ENCODE results near the gene GPR161. TPM values are rescaled to one million over a fixed set of nuclear protein-coding genes. Genes with fewer than 3 reads are reported as not detected.

Gene GPR161
- total RNA-seq, 4 donors from 2014 or later = 2.7 to 9.0 (median 6.6) TPM

DNA sequence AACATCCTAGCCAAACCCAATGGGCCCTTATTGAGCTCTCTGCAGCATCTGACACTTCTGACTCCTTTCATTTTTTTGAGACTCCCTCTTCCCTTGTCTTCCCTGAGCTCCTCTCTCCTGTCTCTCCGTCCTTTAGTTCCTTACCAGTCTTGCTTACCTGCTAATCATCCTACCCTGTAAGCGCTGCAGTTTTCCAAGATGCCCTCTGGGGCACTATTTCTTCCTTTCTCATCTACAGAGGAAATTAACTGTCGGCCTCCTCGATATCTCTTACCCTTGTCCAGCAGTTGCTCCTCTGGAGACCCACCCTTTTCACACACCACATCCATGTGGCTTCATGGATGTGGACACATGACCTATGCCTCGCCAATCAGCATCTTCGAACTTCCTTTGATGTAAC is 6.8 kb downstream of the GPR161 start:
- Histone ChIP-seq H3K36me3 (peaks cover 0 to 22% (median 0%) of the 10 kb centered on the region in 3 donors), H3K9me3 (no peaks in the 10 kb centered on the region), H3K4me1 (peaks cover 0 to 12% (median under 1%) of the 10 kb centered on the region in 4 donors), H3K27me3 (no peaks in the 10 kb centered on the region), H3K4me3 (no peak overlapping the region), H3K27ac (no peak overlapping the region)
- DNase-seq (ENCODE audit: low spot score in 2 of 2) = no peak
- TF ChIP-seq EP300 (IDR thresholded peaks at IDR 0.05) (no peak), POLR2A (IDR thresholded peaks at IDR 0.05) (no peak)
- TF ChIP-seq, protein P1, sequence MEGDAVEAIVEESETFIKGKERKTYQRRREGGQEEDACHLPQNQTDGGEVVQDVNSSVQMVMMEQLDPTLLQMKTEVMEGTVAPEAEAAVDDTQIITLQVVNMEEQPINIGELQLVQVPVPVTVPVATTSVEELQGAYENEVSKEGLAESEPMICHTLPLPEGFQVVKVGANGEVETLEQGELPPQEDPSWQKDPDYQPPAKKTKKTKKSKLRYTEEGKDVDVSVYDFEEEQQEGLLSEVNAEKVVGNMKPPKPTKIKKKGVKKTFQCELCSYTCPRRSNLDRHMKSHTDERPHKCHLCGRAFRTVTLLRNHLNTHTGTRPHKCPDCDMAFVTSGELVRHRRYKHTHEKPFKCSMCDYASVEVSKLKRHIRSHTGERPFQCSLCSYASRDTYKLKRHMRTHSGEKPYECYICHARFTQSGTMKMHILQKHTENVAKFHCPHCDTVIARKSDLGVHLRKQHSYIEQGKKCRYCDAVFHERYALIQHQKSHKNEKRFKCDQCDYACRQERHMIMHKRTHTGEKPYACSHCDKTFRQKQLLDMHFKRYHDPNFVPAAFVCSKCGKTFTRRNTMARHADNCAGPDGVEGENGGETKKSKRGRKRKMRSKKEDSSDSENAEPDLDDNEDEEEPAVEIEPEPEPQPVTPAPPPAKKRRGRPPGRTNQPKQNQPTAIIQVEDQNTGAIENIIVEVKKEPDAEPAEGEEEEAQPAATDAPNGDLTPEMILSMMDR (IDR thresholded peaks at IDR 0.05) = no peak
- 93 to 94% methylated on average over 6 of the region's 6 CpGs for WGBS, 2 donors

DNA sequence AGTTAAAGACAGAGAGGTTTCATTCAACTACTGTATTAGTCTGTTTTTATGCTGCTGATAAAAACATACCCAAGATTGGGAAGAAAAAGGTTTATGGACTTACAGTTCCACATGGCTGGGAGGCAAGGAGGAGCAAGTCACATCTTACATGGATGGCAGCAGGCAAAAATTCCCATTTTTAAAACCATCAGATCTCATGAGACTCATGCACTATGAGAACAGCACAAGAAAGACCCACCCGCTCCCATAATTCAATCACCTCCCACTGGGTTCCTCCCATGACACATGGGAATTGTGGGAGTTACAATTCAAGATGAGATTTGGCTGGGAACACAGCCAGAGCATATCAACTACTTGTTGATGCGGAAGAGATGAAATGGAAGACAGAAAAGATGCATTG is 9.2 kb downstream of the GPR161 start:
- TF ChIP-seq POLR2A (IDR thresholded peaks at IDR 0.05) (no peak), EP300 (IDR thresholded peaks at IDR 0.05) (no peak)
- TF ChIP-seq, protein P1 (IDR thresholded peaks at IDR 0.05) = no peak
- Histone ChIP-seq H3K27me3 (no peaks in the 10 kb centered on the region), H3K4me1 (no peaks in the 10 kb centered on the region), H3K36me3 (peaks cover 0 to 22% (median 0%) of the 10 kb centered on the region in 3 donors), H3K4me3 (no peak overlapping the region), H3K9me3 (no peaks in the 10 kb centered on the region), H3K27ac (no peak overlapping the region)
- 89 to 94% methylated on average over 2 of the region's 2 CpGs for WGBS, 2 donors
- no peak for DNase-seq (ENCODE audit: low spot score in 2 of 2)

DNA sequence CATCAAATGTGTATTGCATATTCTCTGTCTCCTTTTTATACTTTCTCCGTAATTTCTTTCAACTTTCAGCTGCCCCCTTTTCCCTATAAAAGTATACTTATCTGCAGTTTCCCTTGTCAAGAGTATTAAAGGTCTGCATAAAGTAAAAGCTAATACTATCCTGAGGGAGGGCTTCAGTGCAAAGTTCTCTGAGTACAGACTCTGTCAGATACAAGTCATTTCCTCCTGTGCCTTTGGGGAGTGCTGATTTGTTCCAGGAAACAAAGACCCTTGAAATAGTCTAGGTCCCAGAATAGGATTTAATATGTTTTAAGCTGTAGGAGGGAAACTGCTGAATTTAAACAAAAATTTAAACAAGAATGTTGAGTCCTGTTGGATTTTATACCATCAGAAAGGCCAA is 11.7 kb downstream of the GPR161 start:
- no peak overlapping the region for H3K4me3 ChIP-seq
- H3K9me3 ChIP-seq = no peaks in the 10 kb centered on the region
- no peak for DNase-seq (ENCODE audit: low spot score in 2 of 2)
- 93 to 96% methylated on average over 1 of the region's 1 CpG for WGBS, 2 donors
- no peak overlapping the region for H3K27ac ChIP-seq
- no peak for TF ChIP-seq EP300 (IDR thresholded peaks at IDR 0.05)
- TF ChIP-seq POLR2A (IDR thresholded peaks at IDR 0.05) = no peak
- TF ChIP-seq, protein P1 (IDR thresholded peaks at IDR 0.05) = no peak
- H3K4me1 ChIP-seq = peaks cover 0 to 17% (median 3%) of the 10 kb centered on the region in 4 donors
- peaks cover 0 to 20% (median 0%) of the 10 kb centered on the region in 3 donors for H3K36me3 ChIP-seq
- no peaks in the 10 kb centered on the region for H3K27me3 ChIP-seq

DNA sequence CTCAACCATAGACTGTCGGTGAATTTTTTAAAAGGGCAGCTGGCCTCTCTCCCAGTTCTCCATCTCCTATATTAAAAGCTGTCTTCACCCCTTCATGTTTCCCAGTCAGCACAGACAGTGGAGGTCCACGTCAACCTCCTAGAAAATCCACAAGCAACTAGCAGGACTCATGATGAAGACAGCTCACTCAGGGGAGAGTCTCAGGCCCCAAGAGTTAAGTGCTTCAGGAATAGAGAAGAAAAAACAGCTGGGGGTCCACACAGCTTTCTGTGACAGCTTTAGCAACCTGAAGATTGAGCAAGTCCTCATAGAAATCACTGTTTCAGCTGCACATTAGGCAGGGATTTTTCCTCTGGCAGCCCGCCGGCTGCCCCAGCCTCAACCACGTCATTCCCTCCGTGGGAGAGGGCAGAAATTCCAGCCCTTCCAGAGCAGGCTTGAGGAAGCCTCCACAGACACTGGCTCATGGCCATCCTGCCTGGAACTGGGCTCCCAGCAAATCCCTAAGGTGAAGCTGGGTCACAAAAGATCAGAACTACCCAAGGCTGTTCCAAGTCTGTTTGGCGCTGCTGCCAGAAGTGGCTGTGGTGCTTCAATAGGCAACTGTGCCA is 15.2 kb downstream of the GPR161 start:
- TF ChIP-seq EP300 (IDR thresholded peaks at IDR 0.05) (peak in 1 of 2 donors; percentile 51), POLR2A (IDR thresholded peaks at IDR 0.05) (no peak)
- TF ChIP-seq, protein P1 (IDR thresholded peaks at IDR 0.05) = no peak
- H3K27me3 ChIP-seq = no peaks in the 10 kb centered on the region

DNA sequence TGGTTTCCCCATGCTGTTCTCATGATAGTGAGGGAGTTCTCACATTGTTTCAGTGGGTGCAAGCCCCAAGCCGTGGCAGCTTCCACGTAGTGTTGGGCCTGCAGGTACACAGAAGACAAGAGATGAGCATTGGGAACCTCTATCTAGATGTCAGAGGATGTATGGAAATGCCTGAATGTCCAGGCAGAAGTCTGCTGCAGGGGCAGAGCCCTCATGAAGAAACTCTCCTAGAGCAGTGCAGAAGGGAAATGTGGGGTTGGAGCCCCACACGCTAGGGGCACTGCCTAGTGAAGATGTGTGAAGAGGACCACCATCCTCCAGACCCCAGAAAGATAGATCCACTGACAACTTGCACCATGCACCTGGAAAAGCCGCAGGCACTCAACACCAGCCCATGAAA is 17.0 kb downstream of the GPR161 start:
- no peak for DNase-seq (ENCODE audit: low spot score in 2 of 2)
- H3K27me3 ChIP-seq = no peaks in the 10 kb centered on the region
- no peak for TF ChIP-seq POLR2A (IDR thresholded peaks at IDR 0.05)
- no peak for TF ChIP-seq EP300 (IDR thresholded peaks at IDR 0.05)
- TF ChIP-seq, protein P1 (IDR thresholded peaks at IDR 0.05) = no peak
- peaks cover 0 to 12% (median 0%) of the 10 kb centered on the region in 3 donors for H3K36me3 ChIP-seq
- H3K4me1 ChIP-seq = peaks cover 0 to 17% (median 3%) of the 10 kb centered on the region in 4 donors
- 91% methylated on average over 4 of the region's 4 CpGs for WGBS, 2 donors
- no peak overlapping the region for H3K27ac ChIP-seq
- H3K9me3 ChIP-seq = no peaks in the 10 kb centered on the region
- H3K4me3 ChIP-seq = no peak overlapping the region

More for the DNA sequence above, 15.2 kb downstream of the GPR161 start:
- Histone ChIP-seq H3K36me3 (peaks cover 0 to 10% (median 0%) of the 10 kb centered on the region in 3 donors), H3K4me1 (peaks cover 0 to 17% (median 3%) of the 10 kb centered on the region in 4 donors), H3K9me3 (no peaks in the 10 kb centered on the region), H3K27ac (peak overlapping the region in 3 of 4 donors; percentile 14 to 65 (median 21)), H3K4me3 (no peak overlapping the region)
- WGBS, 2 donors = 23 to 38% methylated on average over 7 of the region's 7 CpGs
- DNase-seq (ENCODE audit: low spot score in 2 of 2) = peak; percentile 52 to 57

Measured in tibial nerve (tissue), 4 donors.